GM12873 (cell line): ENCODE results near the gene RNU6-9.

Experiments
- CTCF ChIP-seq: IDR thresholded peaks from 2 replicates; pipeline ENCODE4 v1.5.1; 2012; ENCODE audit warnings: low read depth, mild to moderate bottlenecking, moderate library complexity, low read length, control low read depth; ENCODE audit not compliant: insufficient read depth; ENCODE audit errors: missing control alignments

RNU6-9 gene

GRCh38 chr19:896999-897398 is 3.7 kb downstream of the RNU6-9 start:
- TF ChIP-seq CTCF = no peak

- peak; percentile 18 for TF ChIP-seq CTCF
Observed at GRCh38 chr19:897442-898039, 4.3 kb downstream of the RNU6-9 start.

- TF ChIP-seq CTCF = no peak
Observed at GRCh38 chr19:898663-899062, 5.4 kb downstream of the RNU6-9 start.

GRCh38 chr19:899336-900042 is 6.2 kb downstream of the RNU6-9 start:
- TF ChIP-seq CTCF = no peak

- no peak for TF ChIP-seq CTCF
Observed at GRCh38 chr19:900043-900301, 6.7 kb downstream of the RNU6-9 start.

GRCh38 chr19:900302-901111 is 7.2 kb downstream of the RNU6-9 start:
- TF ChIP-seq CTCF = no peak

- no peak for TF ChIP-seq CTCF
Observed at GRCh38 chr19:901216-902092, 8.2 kb downstream of the RNU6-9 start.
